CMK (cell line): ENCODE measurements around the gene DUS3L.
"Not testable (repeated sequence)": the region's sequence is repeated elsewhere in the genome, so short reads cannot be mapped to it uniquely, and the experiment has no call there.

ENCODE experiments used
- DNase-seq: peaks from one replicate; pipeline ENCODE4 v3.0.0-alpha.2; 2010; ENCODE audit warnings: low read depth

DUS3L gene

GRCh38 chr19:5772416-5772815 lies 18.5 kb downstream of the DUS3L start:
- no peak for DNase-seq

DNA sequence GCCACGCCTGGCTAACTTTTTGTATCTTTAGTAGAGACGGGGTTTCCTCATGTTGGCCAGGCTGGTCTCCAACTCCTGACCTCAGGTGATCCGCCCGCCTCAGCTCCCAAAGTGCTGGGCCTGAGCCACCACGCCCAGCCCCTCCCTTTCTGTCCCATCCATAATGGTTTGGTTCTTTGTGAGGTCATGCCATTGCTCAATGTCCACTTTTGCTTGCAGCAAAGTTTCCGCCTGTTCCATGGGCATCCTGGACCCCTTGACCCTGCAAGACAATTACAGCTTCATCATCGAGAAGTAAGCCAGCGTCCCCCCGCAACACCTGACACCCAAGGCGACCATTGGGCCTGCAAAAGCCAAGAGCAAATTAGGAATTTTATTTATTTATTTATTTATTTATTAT lies 23.0 kb downstream of the DUS3L start:
- no peak for DNase-seq

DNA sequence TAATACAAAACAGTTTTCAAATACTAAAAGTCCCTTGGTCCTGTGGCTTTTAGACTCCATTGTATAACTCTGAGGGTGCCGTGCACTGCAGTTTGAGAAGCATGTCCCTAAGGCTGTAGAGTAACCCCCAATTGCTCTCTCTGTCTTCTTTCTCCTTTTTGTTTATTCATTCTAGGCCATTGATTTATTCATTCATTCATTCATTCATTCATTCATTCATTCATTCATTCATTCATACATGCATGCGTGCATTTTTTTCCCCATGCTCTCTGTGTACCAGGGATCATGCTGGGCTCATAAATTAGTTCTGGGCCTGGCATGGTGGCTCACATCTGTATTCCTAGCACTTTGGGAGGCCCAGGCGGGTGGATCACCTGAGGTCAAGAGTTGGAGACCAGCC lies 25.7 kb downstream of the DUS3L start:
- DNase-seq: no peak

- DNase-seq: no peak
Observed at GRCh38 chr19:5762608-5763217, 28.2 kb downstream of the DUS3L start.

DNA sequence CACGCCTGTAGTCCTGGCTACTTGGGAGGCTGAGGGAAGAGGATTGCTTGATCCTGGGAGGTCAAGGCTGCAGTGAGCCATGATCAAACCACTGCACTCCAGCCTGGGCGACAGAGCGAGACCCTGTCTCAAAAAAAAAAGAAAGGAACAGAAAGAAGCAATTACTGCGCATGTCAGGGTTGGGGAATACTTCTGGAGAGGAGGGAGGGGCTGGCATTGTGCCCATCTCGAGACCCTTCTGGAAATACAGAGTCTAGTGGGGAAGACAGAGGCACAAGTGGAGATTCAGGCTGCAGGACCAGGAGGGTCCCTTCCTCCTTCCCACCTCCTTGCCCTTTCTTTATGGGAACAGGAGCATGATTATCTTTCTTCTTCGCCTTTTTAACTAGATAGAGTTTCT lies 37.2 kb downstream of the DUS3L start:
- DNase-seq: no peak

GRCh38 chr19:5751709-5752108 lies 39.3 kb downstream of the DUS3L start:
- DNase-seq: no peak

DNA sequence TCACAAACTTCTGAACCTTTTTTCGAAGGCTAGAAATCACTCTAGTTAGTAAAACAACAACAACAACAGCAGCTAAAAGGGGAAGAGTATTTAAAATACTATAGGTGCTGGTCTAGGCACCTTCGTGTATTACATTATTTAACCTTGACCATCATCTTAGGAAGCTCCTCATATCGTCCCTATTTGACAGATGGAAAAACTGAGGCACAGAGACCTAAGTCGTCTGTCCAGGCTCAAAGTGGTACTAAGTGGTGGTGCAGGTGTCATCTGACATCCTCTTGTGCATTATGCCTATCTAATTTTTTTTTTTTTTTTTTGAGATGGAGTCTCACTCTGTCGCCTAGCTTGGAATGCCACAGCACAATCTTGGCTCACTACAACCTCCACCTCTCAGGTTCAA lies 41.5 kb downstream of the DUS3L start:
- DNase-seq: no peak

GRCh38 chr19:5748920-5749319 lies 42.0 kb downstream of the DUS3L start:
- DNase-seq: not testable (repeated sequence)

DNA sequence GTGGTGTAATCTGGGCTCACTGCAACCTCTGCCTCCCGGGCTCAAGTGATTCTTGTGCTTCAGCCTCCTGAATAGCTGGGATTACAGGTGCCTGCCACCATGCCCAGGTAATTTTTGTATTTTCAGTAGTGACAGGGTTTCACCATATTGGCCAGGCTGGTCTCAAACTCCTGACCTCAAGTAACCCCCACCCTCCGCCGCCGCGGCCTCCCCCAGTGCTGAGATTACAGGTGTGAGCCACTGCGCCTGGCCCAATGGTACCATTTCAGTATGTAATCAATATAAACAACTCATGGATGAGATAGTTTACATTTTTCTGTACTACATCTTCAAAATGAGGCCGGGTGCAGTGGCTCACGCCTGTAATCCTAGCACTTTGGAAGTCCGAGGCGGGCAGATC lies 46.0 kb downstream of the DUS3L start:
- DNase-seq: not testable (repeated sequence)

DNA sequence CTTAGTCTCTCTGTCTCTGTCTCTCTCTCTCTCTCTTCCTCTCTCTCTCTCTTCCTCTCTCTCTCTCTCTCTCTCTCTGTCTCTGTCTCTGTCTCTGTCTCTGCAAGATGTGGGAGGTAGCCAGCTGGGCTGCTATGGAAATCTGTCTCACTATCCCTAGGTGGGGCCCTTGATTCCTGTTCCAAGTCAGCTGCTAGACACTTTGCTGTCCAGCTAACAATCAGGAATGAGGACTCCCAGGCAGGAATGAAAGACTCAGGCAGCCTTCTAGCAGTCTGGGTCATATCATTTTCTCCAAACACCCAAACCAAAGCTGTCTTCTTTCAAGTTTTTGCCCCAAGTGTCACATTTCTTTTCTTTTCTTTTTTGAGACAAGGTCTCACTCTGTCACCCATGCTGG lies 47.3 kb downstream of the DUS3L start:
- DNase-seq: no peak

DNA sequence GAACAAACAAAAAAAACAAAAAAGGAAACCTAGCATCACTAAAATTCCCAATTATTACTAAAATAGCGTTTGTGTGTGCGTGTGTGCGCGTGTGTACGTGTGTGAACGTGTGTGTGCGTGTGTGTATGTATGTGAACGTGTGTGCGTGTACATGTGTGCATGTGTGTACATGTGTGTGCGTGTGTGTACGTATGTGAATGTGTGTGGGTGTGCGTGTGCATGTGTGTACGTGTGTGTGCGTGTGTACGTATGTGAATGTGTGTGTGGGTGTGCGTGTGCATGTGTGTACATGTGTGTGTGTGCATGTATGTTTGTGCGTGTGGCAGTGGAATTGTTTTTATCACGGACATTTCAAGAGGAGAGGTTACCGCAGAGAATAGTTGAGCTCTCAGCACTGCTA lies 48.9 kb downstream of the DUS3L start:
- no peak for DNase-seq

GRCh38 chr19:5738423-5738822 lies 52.5 kb downstream of the DUS3L start:
- no peak for DNase-seq
